Gastroesophageal sphincter (tissue), 3 donors: ENCODE results near the gene SNX13.

ENCODE experiments used
- CTCF ChIP-seq, 4 experiments: fragments of 200-600 bp in 2 of 4; fragments of 450-650 bp in 2 of 4; sonication (generic) in 1 of 4; IDR thresholded peaks; one replicate each; pipeline ENCODE4 v1.5.1; 2017 to 2019; ENCODE audit warnings: antibody characterized with exemption in 4 of 4, mild to moderate bottlenecking in 2 of 4, moderate library complexity in 2 of 4
- EP300 ChIP-seq: sonication (generic); formaldehyde crosslinking; IDR thresholded peaks from one replicate; pipeline ENCODE4 v1.6.1; 2017; ENCODE audit warnings: antibody characterized with exemption, mild to moderate bottlenecking
- POLR2A ChIP-seq, 2 donors: fragments of 450-650 bp; IDR thresholded peaks; one replicate each; pipeline ENCODE4 v1.6.1; 2017; ENCODE audit warnings: antibody characterized with exemption in 2 of 2, mild to moderate bottlenecking in 2 of 2, moderate library complexity in 1 of 2
- POLR2AphosphoS5 ChIP-seq: sonication (generic); formaldehyde crosslinking; IDR thresholded peaks from one replicate; pipeline ENCODE4 v1.6.1; 2017; ENCODE audit warnings: antibody characterized with exemption

- TF ChIP-seq CTCF (IDR thresholded peaks at IDR 0.05) (no peak), POLR2A (IDR thresholded peaks at IDR 0.05) (no peak), EP300 (no peak), POLR2AphosphoS5 (no peak)
These were observed 91.8 kb downstream of the SNX13 start for GRCh38 chr7:17848516-17848915.
